Measurements from ENCODE around the gene RAMACL.

RAMACL gene

DNA sequence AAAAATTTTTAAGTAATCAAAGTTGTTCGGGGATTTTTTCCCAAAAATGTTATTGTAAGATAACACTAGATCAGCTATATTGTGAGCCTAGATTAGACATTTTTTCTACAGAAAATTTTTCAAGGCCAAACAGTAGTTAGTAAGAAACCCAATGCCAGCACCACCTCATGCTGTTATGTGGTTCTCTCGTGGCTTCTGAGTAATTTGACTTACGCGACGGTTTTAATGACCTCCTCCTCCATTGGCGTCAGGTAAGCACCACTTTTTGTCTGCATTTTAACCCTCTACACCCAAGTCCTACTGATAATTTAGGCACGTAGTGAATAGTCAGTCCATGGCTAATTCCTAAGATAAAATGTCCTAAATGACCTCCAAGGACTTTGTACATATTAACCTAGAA lies 30.9 kb upstream of the RAMACL start:
- no peak for DNase-seq

DNA sequence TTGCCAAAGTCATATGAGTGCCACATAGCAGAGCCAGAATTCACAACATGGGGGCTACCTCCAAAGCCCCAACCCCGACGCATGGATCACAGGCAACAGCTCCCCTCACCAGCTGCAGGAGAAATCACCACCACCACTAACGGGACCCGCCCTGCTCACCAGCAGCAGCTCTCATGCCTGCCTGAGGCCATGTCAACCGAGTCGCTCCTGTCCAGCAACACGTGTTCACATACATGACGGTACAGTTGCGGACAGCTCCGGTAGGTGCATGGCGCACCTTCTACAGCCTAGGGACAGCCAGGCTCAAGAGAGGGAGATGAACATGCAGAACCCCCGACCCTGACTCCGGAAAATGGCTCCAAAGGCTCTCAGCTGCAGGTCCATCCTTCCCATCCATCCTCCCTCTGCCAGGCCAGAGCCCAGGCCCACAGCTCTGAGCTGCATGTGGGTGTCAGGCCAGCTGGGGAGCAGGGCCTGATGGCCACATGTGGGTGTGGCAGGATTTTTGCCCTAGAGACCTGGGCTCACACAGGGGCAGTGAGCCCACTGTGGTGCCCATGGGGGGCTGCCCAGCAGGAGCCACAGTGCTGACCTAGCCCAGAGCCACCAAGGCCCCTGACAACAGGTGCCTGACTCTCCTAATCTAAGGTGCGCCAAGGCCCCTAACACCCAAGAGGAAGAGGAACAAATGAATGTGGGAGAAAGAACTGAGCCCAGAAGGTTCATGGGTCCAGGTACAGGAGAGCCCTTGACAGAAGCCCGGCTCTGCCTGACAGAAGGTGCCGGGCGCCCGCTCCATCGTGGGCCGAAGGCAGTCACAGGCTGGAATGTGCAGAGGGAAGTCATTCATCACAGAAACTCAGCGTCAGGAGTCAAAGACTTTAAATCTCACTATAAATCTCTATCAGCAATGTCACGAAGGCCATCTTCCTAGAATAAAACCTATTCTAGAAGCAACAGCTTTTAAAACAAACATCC lies 30.1 kb upstream of the RAMACL start:
- DNase-seq: no peak

DNA sequence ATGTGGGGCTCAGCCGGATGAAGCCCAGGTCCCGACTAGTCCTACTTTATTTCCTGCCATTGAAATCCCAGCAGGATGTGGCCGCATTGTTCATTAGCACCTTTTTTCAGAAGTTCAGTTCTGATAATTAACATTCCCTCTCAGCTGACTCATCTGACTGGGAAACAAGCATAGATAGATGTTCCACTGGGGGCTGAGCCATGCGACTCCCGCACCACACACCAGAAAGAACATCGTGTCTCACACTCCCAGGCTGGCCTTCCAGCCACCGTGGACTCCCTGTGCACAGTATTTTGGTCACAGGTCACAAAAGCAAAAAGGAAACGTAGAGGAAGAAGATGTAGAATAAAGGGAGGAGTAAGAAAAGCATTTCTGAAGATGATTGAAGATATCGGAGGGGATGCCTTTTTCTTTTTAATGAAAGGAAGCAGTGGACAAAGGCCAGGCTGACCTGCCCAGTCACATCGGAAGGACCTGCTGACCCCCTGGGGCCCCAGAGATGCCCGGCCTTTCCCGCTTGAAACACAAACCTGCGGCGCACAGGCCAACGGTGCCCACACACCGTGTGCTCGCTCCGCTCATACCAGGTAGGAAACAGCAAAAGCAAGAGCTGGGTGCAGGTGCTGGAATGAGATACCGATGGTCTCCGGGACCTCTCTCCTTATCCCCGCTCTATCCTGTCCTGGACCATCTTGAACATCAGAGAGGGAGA lies 28.7 kb upstream of the RAMACL start:
- no peak for DNase-seq

DNA sequence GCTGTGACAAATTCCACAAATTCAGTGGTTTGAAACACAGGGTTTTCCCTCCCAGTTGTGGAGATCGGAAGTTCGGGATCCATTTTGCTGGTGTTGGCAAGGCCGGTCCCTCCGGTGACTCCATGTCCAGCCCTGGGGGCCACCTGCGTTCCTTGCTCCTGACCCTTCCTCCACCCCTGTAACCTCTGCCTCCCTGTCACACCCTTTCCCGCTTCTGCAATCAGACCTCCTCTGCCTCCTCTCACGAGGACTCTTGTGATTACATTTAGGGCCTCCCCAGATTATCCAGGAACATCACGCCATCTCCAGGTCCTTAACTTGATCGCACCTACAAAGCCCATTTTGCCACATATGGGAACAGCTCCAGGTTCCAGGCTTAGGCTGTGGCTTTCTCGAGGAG lies 28.1 kb upstream of the RAMACL start:
- no peak for DNase-seq

DNA sequence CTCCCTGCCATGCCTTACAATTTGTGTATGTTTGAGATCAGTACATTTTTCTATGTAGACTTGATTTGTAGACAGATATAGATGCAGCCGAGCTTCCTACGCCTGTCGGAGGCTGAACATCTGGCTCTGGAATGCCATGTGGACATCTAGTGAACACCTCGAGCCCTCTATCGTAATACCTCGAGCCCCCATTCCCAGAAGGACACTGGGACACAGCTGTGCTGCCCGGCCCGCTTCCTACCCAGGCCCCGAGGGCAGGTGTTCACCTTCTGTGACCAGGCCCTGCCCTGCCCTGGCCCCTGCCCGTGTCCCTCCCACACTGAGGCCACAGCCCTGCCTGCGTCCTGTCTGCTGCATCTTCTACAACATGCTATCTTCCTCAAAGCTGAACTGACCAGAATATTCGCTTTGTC lies 27.7 kb upstream of the RAMACL start:
- no peak for DNase-seq

DNA sequence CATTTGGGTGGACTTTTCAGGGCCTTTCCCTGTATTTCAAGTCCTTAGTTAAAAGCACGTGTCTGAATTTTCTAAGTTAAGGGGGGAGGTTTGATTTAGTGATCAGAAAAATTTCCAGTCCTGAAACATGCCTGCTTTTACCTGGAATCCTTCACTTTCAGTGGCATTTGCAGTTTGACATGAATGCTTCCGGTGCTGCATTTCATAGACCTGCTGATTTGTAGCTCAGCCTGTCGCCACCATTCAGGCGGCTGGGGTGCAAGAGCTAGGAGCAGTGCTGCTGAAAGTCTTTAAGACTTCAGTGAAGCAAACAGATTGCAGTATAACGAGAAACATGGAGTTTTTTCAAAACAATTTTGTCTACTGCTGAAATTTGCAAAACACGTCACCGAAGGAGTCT lies 26.5 kb upstream of the RAMACL start:
- DNase-seq: no peak

DNA sequence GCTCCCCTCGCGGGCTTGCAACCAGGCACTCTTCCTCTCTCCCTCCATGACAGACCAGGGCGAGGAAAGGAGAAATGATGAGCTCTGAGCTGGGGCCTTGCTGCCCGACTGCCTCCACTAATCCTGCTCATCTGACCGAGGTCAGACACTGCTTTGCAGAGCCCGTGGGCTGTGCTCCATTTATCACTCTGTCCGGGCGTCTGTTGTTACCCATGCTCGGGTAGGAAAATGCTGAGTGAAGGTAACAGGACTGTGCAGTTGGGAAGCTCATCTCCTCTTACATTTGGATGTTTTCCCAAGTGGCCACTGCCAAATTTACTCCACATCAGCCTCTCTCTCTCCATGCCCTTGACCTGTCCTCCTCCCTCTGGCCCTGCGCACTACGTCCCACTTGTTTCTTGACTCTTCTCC lies 26.0 kb upstream of the RAMACL start:
- no peak for DNase-seq

DNA sequence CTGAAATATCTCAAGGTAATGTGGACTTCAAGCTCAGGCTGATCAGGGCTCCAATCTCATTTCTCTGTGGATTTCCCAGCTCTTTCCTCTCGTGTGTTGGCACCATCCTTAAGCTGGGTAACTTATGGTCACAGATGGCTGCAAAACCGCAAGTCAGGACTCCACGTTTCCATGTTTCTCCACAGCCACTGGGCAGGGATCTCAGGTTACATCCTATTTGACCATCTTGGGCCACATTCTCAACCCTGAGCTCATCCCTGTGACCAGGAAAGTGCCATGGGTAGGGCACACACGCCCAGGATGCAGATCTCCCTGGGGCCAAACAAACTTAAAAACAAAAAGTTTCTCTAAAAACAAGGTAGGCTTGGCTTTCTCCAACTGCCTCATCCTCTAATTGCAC lies 25.2 kb upstream of the RAMACL start:
- DNase-seq: no peak

DNA sequence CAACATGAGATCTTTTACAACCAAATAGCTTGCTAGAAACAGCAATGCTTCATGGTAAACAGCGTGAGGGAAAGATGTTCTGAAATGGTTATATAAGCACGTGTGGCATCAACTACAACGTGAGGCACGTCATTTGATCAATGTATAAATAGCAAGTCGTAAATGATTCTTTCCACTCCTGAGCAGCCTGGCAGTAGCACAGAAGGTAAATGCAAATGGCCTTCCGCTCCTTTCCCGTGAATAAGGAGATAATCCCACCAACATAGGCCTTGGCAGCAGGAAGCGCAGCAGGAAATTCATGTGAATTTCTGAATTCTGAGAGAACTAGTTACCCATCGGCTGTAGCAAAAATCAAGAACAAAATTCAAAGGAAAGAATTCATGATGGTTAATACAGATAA lies 23.6 kb upstream of the RAMACL start:
- no peak for DNase-seq

DNA sequence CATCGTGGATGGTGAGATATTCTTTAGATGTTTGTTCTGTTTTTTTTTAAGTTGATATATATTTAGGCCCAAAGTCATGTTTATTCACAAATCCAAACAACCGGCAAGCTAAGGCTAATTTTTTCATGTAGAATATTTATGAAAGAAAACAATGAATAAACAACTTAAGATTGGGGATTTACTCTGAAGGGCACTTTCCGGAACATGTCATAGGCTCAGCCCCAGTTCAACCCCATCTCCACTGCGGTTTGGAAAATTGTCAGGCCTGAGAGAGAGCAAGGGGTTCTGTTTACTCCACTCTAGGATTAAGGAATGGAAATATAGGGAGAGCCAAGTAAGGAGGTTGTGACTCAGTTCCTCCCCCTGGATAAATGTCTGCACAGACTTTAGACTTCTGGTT lies 22.3 kb upstream of the RAMACL start:
- no peak for DNase-seq

DNA sequence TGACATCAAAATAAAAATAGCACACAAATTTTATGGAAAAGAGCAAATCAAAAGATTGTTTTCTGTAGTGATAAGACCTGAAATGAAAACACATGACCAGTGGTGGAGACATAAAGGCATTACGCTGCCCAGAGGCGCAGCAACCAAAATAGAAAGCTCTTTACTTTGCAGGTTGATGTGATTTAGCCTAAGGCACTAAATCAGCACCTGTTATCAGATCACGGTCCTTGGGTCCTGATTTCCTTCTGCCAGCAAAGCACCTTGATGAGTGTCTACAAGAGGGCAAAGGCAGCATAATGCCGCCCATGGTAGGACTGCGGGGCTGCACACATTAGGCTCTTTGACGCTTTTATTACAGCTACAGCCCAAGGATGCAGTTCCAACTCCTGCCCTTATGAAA lies 19.3 kb upstream of the RAMACL start:
- no peak for DNase-seq

DNA sequence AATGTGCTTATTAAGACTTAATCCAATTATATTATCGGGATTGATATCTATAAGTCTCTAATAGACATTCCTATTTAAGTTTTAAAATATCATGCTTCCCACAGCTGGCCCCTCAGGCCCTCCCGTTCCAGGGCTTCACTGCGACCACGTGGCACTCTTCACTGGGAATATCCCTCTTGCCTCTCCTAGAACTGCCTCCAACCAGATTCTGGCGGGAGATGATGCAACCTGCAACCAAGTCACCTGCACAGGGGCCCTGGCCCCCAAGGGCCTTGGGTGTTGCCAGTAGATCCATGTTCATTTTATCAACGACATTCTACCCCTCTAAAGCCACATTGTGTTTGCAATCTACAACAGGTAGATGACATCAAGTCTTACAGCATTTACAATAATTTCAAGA lies 18.4 kb upstream of the RAMACL start:
- DNase-seq: no peak

DNA sequence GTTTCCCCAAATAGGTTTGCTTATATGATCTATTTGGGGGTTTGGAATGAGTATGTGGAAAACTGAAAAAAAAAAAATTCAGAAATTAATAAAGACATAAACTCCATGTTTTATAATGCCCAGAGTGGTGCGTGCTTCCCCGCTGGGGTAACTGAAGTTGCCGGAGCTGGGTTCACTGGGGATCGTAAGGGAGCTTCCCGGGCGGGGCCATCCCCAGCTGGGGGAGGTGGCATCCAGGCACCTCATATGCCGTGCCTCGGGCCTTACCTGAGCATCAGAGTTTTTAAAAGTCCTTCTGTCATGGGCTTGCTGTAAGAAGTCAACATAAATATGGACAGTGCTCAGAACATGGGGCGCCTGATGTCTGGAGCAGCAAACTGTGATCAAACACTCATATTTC lies 17.9 kb upstream of the RAMACL start:
- no peak for DNase-seq

DNA sequence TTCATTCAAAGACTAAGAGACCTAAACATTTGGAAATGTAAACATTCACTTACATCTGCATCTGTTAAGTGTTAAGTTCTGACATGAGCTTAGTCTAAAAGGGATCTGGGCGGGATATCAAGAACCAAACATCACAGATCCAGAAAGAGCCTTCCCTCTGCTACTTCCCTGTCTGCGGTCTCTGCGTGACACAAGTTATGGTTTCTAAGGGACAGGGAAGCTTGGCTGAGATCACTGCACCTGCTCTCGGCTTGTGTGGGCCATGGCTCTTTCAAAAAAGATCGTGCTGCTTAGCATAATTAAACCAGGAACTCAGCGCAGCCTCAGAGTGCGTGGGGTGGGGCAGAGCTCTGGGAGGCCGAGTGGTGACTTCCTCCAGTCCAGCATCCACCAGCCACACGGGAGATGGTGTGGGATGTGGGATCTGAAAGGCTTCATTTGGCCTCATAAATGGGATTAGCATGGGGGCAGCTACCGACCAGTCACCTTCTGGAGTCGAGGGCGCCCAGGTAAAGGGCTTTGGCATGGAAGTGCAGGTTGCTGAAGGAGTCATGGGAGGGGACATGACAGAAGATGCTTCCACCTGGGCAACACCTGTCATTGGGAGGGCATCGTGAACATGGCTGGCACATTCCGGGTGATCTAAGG lies 16.7 kb upstream of the RAMACL start:
- DNase-seq: no peak

DNA sequence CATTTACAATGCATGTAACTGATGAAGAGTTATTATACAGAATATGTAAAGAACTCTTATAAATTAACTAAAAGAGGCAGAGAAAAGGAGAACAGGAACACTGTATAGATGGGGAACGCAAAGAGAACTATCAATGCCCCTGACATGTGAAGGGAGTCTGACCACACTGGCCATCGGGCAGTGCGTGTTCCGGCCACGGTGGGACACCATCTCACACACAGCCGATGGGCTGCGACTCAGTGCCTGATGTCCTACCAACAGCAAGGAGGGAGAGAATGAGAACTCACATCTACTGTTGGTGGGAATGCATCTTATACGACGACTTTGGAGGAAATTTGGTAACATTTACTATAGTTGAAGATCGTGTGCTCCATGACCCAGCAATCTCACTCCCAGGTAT lies 15.5 kb upstream of the RAMACL start:
- no peak for DNase-seq

DNA sequence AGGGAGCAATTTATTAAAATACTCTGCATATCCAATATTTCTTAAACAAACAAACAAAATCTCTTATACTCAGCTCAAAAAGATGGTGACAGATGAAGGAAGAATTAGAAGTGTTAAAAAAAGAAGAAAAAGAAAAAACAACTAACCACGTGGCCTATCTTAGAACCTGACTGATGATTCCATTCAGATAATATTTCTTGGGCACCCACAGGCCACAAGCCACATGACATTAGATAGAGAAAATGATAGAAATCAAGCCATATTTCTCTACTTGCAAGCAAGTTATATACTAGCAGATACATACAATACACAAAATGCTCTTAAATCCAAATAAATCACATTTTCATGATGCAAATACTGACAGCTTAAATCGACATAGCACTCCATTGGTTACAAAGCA lies 14.5 kb upstream of the RAMACL start:
- DNase-seq: no peak

DNA sequence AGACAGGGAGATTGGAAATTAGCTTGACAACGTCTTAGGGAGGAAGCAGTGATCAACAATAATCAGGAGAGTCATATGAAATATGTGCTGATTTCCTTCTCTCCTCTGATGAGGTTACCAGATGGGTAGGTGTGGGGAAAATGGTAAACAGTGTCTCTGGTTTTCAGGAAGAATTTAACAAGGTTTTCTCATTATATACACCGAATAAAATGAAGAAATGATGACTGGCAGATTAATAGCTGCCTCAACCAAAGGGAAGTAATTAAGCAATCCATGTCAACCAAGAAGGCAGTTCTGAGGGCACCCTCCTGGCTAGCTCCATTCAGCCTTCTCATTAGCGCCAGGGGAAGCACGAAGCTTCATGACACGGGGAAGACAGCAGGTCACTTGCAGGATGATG lies 12.7 kb upstream of the RAMACL start:
- no peak for DNase-seq

DNA sequence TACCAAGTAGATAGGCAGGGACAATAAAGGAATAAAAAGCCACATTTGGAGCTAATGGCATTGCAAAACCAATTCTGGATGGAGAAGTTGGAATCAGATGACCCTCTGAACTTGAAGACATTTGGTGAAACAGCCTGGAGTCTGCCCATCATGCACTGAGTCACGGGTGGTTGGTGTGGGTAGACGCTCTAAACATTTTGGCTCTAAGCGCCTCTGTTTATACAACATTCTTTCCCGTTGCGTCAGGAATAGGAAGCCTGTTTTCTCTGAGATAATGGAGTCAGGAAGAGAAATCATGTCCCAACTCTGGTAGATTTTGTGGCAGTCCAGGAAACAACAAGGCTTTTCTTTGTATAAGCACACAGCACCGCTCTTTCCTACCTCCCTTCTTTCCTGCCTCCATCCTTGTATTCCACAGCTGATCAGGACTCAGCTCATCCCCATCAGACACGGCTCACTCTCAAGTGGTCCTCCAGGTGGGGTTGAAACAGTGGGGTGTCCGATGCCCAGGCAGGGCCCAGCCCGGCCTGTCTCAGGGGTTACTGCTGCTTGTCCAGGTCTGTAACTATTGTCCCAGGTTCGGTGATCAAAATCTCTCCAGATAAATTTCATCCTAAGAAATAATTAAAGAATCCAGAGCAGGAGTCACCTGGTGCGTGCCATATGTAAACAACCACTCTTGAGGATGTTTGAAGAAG lies 12.1 kb upstream of the RAMACL start:
- no peak for DNase-seq

DNA sequence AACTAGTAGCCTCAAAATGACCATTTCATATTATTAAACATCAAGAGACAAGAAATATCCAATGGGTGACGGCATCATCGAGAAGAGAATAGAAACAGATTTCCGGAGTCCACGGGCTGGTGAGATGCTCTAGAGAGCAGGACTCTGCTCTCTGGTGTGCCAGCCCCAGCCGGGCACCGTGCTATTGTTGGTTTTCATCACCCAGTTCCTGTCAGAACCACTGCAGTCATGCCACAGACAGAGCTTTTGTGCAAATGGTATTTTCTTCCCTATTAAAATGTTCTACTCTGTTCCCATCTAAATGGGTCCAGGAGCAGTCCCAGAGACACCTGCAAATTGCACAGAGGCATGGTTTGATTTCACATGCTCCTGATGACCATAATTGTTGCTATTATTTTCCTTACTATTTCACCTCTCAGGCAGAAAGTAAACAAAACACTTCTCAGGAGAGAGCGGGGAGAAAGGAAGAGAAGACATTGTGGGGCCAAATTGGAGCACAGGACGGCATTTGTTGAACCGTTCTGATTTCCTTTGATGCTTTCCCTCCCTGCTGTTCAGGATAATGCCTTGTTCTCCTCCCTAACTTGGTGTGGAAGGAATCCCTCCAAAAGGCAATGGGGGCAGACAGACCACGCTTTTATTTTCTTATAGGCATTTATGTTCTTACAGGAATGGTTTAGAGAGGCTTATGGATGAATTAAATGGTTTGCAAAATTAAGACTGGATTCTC lies 11.4 kb upstream of the RAMACL start:
- DNase-seq: no peak

DNA sequence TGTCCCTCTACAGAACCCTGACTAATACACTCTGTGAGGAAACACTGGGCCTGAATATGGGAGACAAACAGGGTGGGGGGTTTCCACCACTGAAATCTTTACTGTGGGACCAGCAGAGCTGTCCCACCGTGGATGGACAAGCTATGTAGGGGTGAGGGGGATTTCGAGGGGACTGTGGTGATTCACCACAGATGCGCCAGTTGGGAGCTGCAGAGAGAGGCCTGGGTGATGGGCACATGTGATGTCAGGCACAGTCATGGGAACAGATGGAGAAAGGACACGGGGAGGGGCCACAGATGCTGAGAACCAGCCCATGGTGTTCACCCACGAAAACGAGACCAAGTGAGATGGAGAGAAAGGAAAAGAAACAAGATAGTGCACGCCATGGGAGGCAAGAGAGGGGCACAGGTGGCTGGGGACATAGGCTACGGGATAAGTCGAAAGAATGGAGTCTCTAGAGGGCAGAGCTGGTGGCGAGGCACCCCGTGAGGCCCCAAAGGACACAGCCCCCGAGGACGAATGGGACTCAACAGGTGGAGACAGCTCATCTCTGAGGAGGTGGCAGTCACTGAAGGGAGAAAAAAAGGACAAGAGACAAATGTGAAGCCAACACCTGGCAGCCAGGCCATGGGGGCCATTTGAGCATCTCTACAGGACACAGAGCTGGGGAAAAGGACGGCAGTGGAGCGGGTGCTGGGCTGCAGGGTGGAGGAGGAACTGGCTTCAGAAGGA lies 10.5 kb upstream of the RAMACL start:
- DNase-seq: no peak

DNA sequence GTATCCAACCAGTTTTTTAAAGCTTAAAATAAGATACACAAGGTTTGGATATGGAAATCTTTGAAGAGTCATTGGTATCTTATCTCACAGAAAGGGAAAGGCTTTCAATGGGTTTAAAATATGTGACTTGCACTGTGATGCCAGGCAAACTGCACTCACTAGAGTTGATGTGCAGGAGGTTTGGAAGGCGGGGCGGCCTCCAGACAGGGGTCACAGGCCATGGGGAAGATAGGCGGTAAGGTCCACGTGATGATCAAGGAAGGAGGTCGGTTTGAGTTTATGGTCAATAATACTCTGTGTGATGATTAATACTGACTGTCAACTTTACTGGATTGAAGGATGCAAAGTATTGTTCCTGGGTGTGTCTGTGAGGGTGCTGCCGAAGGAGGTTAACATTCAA lies 9.5 kb upstream of the RAMACL start:
- no peak for DNase-seq

All from stimulated activated naive CD4-positive, alpha-beta T cell (primary cell).